ENCODE data around the gene VDAC2. TPM values are rescaled to one million over a fixed set of nuclear protein-coding genes. Genes with fewer than 3 reads are reported as not detected.

Gene VDAC2
- polyA plus RNA-seq, 10 donors: 214 to 401 (median 304) TPM

Other genes with a start within 250 kb of the VDAC2 start
- 10 to 100 TPM in 9 of 10 donors, 1 to 10 TPM in 1; 8.9 to 16.6 (median 13.7) TPM for gene SAMD8, start 99.1 kb upstream of the VDAC2 start, polyA plus RNA-seq (ENCODE audit: insufficient read length in 10 of 10)
- 10 to 100 TPM in 1 of 10 donors, 1 to 10 TPM in 9; 2.1 to 10.4 (median 4.9) TPM for gene COMTD1, start 25.2 kb downstream of the VDAC2 start, polyA plus RNA-seq (ENCODE audit: insufficient read length in 10 of 10)
- 10 to 100 TPM in 6 of 10 donors, 1 to 10 TPM in 4; 8.3 to 20.4 (median 10.4) TPM for gene ZNF503, start 191.0 kb downstream of the VDAC2 start, polyA plus RNA-seq (ENCODE audit: insufficient read length in 10 of 10)
- 1 to 10 TPM; 3.6 to 9.3 (median 6.0) TPM for gene LRMDA, start 220.8 kb downstream of the VDAC2 start, polyA plus RNA-seq (ENCODE audit: insufficient read length in 10 of 10)

All from muscle of back (tissue), 10 donors.